ENCODE measurements around the gene DROSHA.

DROSHA gene

DNA sequence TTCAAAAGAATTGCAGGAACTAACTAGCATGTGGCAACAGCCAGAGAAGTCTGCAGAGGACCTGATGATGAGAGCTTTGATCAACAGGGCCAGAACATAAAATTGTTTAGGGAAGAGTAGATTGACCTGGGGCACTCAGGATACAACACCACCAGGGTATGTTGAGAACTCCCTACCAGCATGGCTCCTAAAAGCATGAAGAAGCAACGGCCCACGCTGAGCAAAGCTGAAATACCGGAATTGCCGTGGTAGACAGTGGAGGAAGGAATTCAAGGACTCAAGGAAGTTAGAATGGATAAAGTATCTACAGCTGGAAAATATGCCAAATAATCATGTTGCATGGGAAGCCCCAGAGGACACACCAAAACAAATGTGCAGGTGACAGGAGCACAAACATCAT, 31.6 kb downstream of the DROSHA start:
- no peak overlapping the region for H3K4me3 ChIP-seq (replicated peaks; ENCODE audit: low read depth, low read length)
- no peak for DNase-seq (ENCODE audit: extremely low read depth, low read depth)
- TF ChIP-seq, protein P1, sequence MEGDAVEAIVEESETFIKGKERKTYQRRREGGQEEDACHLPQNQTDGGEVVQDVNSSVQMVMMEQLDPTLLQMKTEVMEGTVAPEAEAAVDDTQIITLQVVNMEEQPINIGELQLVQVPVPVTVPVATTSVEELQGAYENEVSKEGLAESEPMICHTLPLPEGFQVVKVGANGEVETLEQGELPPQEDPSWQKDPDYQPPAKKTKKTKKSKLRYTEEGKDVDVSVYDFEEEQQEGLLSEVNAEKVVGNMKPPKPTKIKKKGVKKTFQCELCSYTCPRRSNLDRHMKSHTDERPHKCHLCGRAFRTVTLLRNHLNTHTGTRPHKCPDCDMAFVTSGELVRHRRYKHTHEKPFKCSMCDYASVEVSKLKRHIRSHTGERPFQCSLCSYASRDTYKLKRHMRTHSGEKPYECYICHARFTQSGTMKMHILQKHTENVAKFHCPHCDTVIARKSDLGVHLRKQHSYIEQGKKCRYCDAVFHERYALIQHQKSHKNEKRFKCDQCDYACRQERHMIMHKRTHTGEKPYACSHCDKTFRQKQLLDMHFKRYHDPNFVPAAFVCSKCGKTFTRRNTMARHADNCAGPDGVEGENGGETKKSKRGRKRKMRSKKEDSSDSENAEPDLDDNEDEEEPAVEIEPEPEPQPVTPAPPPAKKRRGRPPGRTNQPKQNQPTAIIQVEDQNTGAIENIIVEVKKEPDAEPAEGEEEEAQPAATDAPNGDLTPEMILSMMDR (IDR thresholded peaks at IDR 0.05; ENCODE audit: low read depth, low read length, missing control alignments), result no peak

DNA sequence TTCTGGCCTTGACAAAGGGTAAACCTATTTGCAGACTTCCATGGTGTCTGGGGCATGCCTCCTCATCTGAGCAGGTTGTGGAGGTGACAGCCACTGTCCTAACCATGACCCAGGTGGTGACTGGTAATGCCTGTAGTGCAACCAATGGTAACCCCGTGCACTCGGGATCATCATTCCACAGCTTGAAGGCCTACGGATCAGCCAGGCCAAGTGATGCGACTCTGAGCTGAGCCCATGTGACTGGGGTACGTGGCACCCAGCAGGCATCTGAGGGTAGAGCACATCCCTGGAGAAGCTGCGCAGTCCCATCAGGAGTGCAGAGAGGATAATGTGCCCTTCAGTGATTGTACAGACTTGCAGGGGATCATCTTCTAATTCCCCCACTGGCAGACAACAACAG, 35.0 kb downstream of the DROSHA start:
- no peak for DNase-seq (ENCODE audit: extremely low read depth, low read depth)
- H3K4me3 ChIP-seq (replicated peaks; ENCODE audit: low read depth, low read length), result no peak overlapping the region
- TF ChIP-seq, protein P1 (IDR thresholded peaks at IDR 0.05; ENCODE audit: low read depth, low read length, missing control alignments), result no peak

DNA sequence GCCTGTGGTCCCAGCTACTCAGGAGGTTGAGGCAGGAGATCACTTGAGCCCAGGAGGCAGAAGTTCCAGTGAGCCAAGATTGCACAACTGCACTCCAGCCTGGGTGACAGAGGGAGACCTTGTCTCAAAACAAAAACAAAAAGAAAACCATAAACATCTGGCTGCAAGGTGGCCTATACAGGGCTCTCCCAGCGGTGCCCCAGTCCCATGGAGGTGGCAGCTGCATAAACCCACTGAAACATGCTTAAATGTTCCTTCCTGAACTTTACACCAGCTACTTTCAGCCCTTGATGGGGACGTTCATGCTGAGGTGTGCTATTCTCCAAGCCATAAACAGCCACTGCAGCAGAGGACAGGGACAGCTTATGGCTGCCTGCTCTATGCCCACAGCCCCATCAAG, 35.6 kb downstream of the DROSHA start:
- TF ChIP-seq, protein P1 (IDR thresholded peaks at IDR 0.05; ENCODE audit: low read depth, low read length, missing control alignments), result no peak
- H3K4me3 ChIP-seq (replicated peaks; ENCODE audit: low read depth, low read length), result no peak overlapping the region

DNA sequence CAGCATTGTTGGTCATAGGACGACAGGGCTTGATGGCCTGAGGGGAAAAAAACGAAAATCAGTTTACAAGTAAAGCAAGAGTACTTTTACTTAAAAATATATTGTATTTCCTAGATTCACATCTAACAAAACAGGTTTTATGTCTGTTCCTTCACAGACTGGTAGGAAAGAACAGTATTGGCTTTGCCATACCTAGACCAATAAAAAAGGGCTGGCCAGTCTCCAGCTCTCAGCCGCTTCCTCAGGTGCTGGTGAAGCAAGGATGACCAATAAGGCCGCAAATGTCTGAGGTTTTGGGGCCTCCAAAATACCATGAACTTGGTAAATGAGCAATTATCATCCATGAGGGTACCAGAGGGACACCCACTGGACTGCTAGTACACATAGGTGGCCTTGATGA, 36.6 kb downstream of the DROSHA start:
- H3K4me3 ChIP-seq (replicated peaks; ENCODE audit: low read depth, low read length), result no peak overlapping the region
- TF ChIP-seq, protein P1 (IDR thresholded peaks at IDR 0.05; ENCODE audit: low read depth, low read length, missing control alignments), result no peak
- no peak for DNase-seq (ENCODE audit: extremely low read depth, low read depth)

More for the DNA sequence above, 35.6 kb downstream of the DROSHA start:
- DNase-seq (ENCODE audit: extremely low read depth, low read depth), result no peak

DNA sequence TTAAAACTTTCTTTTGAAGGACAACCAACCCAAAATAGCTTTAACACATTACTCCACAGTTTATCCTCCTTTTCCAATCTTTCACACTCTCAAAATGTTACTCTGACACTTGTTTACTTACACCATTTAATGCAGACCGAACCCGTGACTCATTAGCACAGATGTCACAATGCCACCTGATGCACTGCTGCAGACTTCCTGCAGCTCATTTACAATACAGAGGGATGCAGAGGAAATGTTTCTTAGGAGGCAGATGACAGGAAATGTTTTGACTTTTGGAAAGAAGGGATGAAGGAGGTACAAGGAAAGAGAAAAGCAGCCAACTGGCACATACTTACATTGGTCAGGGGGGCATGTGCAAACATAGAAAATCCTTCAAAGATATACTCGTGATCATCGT, 39.0 kb downstream of the DROSHA start:
- no peak for DNase-seq (ENCODE audit: extremely low read depth, low read depth)
- H3K4me3 ChIP-seq (replicated peaks; ENCODE audit: low read depth, low read length), result no peak overlapping the region
- TF ChIP-seq, protein P1 (IDR thresholded peaks at IDR 0.05; ENCODE audit: low read depth, low read length, missing control alignments), result no peak

DNA sequence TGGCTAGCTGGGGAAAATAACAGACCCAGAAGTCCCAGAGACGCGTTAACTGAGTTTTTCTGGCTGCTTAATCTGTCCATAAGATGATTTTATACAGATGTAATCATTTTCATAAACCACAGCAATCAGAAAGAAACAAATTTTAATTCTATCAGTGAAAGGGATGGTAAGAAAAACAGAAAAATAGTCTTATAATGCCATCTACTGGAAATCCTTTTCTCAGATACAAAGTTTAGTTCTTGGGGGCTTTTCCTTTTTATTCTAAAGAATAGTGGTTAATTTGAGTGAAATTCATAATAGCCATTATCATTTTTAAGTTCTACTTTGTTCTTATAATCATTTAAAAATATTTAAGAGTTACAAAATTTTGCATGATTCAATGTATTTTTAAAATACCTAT, 44.4 kb downstream of the DROSHA start:
- no peak for DNase-seq (ENCODE audit: extremely low read depth, low read depth)
- no peak overlapping the region for H3K4me3 ChIP-seq (replicated peaks; ENCODE audit: low read depth, low read length)
- TF ChIP-seq, protein P1 (IDR thresholded peaks at IDR 0.05; ENCODE audit: low read depth, low read length, missing control alignments), result no peak

DNA sequence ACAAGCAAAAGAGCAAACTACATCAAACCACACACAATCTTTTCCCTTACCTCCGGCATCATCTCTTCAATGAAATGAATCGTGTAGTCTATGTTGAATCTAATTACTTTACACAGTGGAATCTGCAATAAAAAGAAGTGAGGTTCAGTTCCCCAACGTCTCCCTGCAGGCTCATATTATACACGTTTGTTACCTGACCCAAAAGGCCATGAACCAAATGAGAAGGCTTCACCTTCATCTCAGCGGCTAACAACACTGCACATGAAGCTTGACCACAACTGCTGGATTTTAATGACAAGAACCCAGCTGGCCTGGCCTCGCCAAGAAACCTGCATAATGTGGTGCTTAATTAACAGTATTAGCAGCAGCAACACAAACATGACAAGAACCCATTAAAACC, 45.5 kb downstream of the DROSHA start:
- DNase-seq (ENCODE audit: extremely low read depth, low read depth), result no peak
- TF ChIP-seq, protein P1 (IDR thresholded peaks at IDR 0.05; ENCODE audit: low read depth, low read length, missing control alignments), result no peak
- H3K4me3 ChIP-seq (replicated peaks; ENCODE audit: low read depth, low read length), result no peak overlapping the region

Measured in HFF-Myc (cell line).